ENCODE results near the gene HOMER1. TPM values are rescaled to one million over a fixed set of nuclear protein-coding genes. Genes with fewer than 3 reads are reported as not detected.

HOMER1 gene
- polyA plus RNA-seq, 1 donor from 2014 or later = 30.6 TPM

DNA sequence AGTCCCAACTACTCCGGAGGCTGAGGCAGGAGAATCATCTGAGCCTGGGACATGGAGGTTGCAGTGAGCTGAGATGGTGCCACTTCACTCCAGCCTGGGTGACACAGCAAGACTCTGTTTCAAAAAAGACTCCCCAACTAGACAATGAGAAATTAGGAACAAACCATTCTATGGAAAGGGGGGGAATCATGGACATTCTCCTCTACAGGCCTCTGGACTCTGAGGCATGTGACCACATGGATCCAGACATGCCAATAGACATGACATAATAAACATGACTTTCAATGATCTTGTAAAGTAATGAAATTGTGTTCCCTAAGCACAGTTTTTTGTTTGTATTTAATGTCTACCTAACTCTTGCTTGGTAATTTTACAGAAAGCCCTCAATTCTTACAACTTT is 8.8 kb downstream of the HOMER1 start (continued):
- TF ChIP-seq EZH2 (IDR thresholded peaks at IDR 0.05; ENCODE audit: borderline replicate concordance, insufficient read depth, low read length, poor library complexity, severe bottlenecking) = no peak

DNA sequence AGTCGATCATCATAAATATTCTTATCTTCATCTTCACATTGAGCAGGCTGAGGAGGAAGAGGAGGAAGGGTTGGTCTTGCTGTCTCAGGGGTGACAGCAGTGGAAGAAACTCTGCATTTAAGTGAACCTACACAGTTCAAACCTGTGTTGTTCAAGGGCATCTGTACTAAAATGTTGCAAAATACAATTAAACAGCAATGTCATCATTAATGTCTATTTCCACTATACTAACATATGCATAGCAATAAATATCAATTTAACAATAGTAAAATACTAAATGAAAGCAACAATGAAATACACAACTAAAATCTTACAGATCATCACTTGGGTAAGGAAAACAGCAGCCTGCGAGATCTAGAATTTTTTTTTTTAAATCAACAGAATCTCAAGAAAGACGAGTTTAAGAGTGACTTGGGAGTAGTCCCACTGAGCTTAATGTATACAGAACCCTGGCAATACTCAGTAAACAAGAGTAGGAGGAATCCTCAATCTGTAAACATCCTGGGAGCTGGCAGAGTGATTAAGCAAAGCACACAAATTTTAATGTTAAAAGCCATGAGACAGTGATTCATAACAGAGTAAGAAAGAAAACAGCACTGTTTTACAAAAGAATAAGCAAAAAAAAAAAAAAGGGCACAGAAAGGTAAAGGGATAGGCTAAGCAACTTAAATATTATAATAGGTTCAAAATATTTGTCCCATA is 10.0 kb downstream of the HOMER1 start:
- H3K36me3 ChIP-seq (ENCODE audit: insufficient read depth, low read length) = no peaks in the 10 kb centered on the region
- no peaks in the 10 kb centered on the region for H3K27me3 ChIP-seq (ENCODE audit: insufficient read depth, low read depth, low read length)
- TF ChIP-seq MXI1 (conservative IDR thresholded peaks at IDR 0.05; ENCODE audit: poor library complexity, severe bottlenecking) (no peak), TAF1 (IDR thresholded peaks at IDR 0.05; ENCODE audit: low read depth) (no peak), EP300 (conservative IDR thresholded peaks at IDR 0.05; ENCODE audit: poor library complexity, severe bottlenecking) (no peak), SMC3 (conservative IDR thresholded peaks at IDR 0.05; ENCODE audit: poor library complexity) (no peak), CTCF (IDR thresholded peaks at IDR 0.05; ENCODE audit: poor library complexity, severe bottlenecking) (no peak), POLR2AphosphoS5 (IDR thresholded peaks at IDR 0.05) (no peak), EZH2 (IDR thresholded peaks at IDR 0.05; ENCODE audit: borderline replicate concordance, insufficient read depth, low read length, poor library complexity, severe bottlenecking) (no peak), RAD21 (conservative IDR thresholded peaks at IDR 0.05) (no peak)
- TF ChIP-seq, protein P1, sequence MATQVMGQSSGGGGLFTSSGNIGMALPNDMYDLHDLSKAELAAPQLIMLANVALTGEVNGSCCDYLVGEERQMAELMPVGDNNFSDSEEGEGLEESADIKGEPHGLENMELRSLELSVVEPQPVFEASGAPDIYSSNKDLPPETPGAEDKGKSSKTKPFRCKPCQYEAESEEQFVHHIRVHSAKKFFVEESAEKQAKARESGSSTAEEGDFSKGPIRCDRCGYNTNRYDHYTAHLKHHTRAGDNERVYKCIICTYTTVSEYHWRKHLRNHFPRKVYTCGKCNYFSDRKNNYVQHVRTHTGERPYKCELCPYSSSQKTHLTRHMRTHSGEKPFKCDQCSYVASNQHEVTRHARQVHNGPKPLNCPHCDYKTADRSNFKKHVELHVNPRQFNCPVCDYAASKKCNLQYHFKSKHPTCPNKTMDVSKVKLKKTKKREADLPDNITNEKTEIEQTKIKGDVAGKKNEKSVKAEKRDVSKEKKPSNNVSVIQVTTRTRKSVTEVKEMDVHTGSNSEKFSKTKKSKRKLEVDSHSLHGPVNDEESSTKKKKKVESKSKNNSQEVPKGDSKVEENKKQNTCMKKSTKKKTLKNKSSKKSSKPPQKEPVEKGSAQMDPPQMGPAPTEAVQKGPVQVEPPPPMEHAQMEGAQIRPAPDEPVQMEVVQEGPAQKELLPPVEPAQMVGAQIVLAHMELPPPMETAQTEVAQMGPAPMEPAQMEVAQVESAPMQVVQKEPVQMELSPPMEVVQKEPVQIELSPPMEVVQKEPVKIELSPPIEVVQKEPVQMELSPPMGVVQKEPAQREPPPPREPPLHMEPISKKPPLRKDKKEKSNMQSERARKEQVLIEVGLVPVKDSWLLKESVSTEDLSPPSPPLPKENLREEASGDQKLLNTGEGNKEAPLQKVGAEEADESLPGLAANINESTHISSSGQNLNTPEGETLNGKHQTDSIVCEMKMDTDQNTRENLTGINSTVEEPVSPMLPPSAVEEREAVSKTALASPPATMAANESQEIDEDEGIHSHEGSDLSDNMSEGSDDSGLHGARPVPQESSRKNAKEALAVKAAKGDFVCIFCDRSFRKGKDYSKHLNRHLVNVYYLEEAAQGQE (IDR thresholded peaks at IDR 0.05; ENCODE audit: borderline replicate concordance) = no peak
- no peak overlapping the region for H3K4me3 ChIP-seq (ENCODE audit: low read length)
- no peaks in the 10 kb centered on the region for H3K9me3 ChIP-seq (ENCODE audit: low read length)
- no peaks in the 10 kb centered on the region for H3K9me2 ChIP-seq (ENCODE audit: insufficient read depth, low read length)
- H2AFZ ChIP-seq (ENCODE audit: low read depth, low read length) = no peak overlapping the region
- no peaks in the 10 kb centered on the region for H4K20me1 ChIP-seq (ENCODE audit: insufficient read depth)
- H3K9ac ChIP-seq (ENCODE audit: low read length) = no peak overlapping the region
- peaks cover 43% of the 10 kb centered on the region for H3K79me2 ChIP-seq (replicated peaks; ENCODE audit: insufficient read depth, low read length)
- H3K27ac ChIP-seq (ENCODE audit: low read length) = no peak overlapping the region
- H3K4me2 ChIP-seq (ENCODE audit: low read length) = no peak overlapping the region
- H3F3A ChIP-seq (ENCODE audit: insufficient read depth, low read length, poor library complexity, severe bottlenecking) = no peaks in the 10 kb centered on the region

GRCh38 chr5:79499640-79500273 is 14.2 kb downstream of the HOMER1 start:
- no peaks in the 10 kb centered on the region for H3K27me3 ChIP-seq (ENCODE audit: insufficient read depth, low read depth, low read length)
- H3F3A ChIP-seq (ENCODE audit: insufficient read depth, low read length, poor library complexity, severe bottlenecking) = no peaks in the 10 kb centered on the region
- H3K4me2 ChIP-seq (ENCODE audit: low read length) = no peak overlapping the region
- no peak overlapping the region for H3K4me3 ChIP-seq (ENCODE audit: low read length)
- H3K9ac ChIP-seq (ENCODE audit: low read length) = no peak overlapping the region
- no peaks in the 10 kb centered on the region for H4K20me1 ChIP-seq (ENCODE audit: insufficient read depth)
- no peak for TF ChIP-seq CTCF (IDR thresholded peaks at IDR 0.05; ENCODE audit: poor library complexity, severe bottlenecking)
- TF ChIP-seq SMC3 (conservative IDR thresholded peaks at IDR 0.05; ENCODE audit: poor library complexity) = no peak
- no peak for TF ChIP-seq POLR2AphosphoS5 (IDR thresholded peaks at IDR 0.05)
- no peak for TF ChIP-seq MXI1 (conservative IDR thresholded peaks at IDR 0.05; ENCODE audit: poor library complexity, severe bottlenecking)
- TF ChIP-seq RAD21 (conservative IDR thresholded peaks at IDR 0.05) = no peak
- TF ChIP-seq, protein P1 (IDR thresholded peaks at IDR 0.05; ENCODE audit: borderline replicate concordance) = no peak
- TF ChIP-seq TAF1 (IDR thresholded peaks at IDR 0.05; ENCODE audit: low read depth) = no peak
- no peak for TF ChIP-seq EZH2 (IDR thresholded peaks at IDR 0.05; ENCODE audit: borderline replicate concordance, insufficient read depth, low read length, poor library complexity, severe bottlenecking)
- no peak for TF ChIP-seq EP300 (conservative IDR thresholded peaks at IDR 0.05; ENCODE audit: poor library complexity, severe bottlenecking)
- no peaks in the 10 kb centered on the region for H3K36me3 ChIP-seq (ENCODE audit: insufficient read depth, low read length)
- H3K9me2 ChIP-seq (ENCODE audit: insufficient read depth, low read length) = no peaks in the 10 kb centered on the region
- peaks cover 15% of the 10 kb centered on the region for H3K79me2 ChIP-seq (replicated peaks; ENCODE audit: insufficient read depth, low read length)
- no peaks in the 10 kb centered on the region for H3K9me3 ChIP-seq (ENCODE audit: low read length)
- no peak overlapping the region for H2AFZ ChIP-seq (ENCODE audit: low read depth, low read length)
- H3K27ac ChIP-seq (ENCODE audit: low read length) = no peak overlapping the region

Measured in neural cell (in vitro differentiated cells).